H1 (cell line): Measurements from ENCODE around the gene CIPC. TPM values are rescaled to one million over a fixed set of nuclear protein-coding genes. Genes with fewer than 3 reads are reported as not detected.

Source experiments
- EZH2 ChIP-seq: fragments of 200-600 bp; sonication (generic); IDR thresholded peaks from 2 replicates; pipeline ENCODE4 v1.7.1; 2012; ENCODE audit warnings: low read depth, mild to moderate bottlenecking, moderate library complexity, low read length, inconsistent platforms; ENCODE audit not compliant: severe bottlenecking
- GABPA ChIP-seq: IDR thresholded peaks from 2 replicates; pipeline ENCODE4 v1.6.1; 2011; ENCODE audit warnings: mild to moderate bottlenecking, low read length, moderate library complexity, borderline replicate concordance; ENCODE audit not compliant: insufficient read depth
- HDAC6 ChIP-seq: IDR thresholded peaks from one replicate; pipeline ENCODE4 v1.7.1; 2012; ENCODE audit warnings: low read depth, mild to moderate bottlenecking, inconsistent platforms, low read length, moderate library complexity
- RNF2 ChIP-seq: fragments of 200-900, 300-1000 bp; sonication (generic); IDR thresholded peaks from 2 replicates; pipeline ENCODE4 v1.7.1; 2016; ENCODE audit warnings: borderline replicate concordance, low read depth, mild to moderate bottlenecking, antibody characterized with exemption, low read length; ENCODE audit not compliant: poor library complexity, severe bottlenecking; ENCODE audit errors: missing control alignments
- SUZ12 ChIP-seq: fragments of 200-600 bp; sonication (generic); IDR thresholded peaks from 2 replicates; pipeline ENCODE4 v1.6.1; 2012; ENCODE audit warnings: mild to moderate bottlenecking, inconsistent platforms, low read length, moderate library complexity, mixed read lengths
- polyA plus RNA-seq, 7 experiments: library from polyadenylated mRNA; depleted of rRNA in 3 of 7; stranded (reverse) in 5 of 7; unstranded in 2 of 7; fragments of >200 nt in 5 of 7; fragments of 200-250 nt in 2 of 7; gene quantifications; 1 replicate in 5 of 7; 2 replicates in 1 of 7; 4 replicates in 1 of 7; pipeline versions ENCODE4 v1.2.1 to v1.2.3, GENCODE V29; 2011 to 2013; ENCODE audit warnings: missing spikeins in 2 of 7, mixed read lengths in 2 of 7
- total RNA-seq: library from RNA; stranded (reverse); fragmentation: NEBNext Ultra II Directional; extraction: Animal tissue kit (Norgen Biotek cat#: 25700); gene quantifications from 2 replicates; pipeline ENCODE4 v1.2.1, GENCODE V29; 2021
- TF ChIP-seq, protein P1 (sequence below): IDR thresholded peaks from 2 replicates; pipeline ENCODE4 v1.6.1; 2012; ENCODE audit warnings: low read length, inconsistent platforms

The CIPC gene
- total and polyA plus RNA-seq, 2 of the 8 experiments (the other 6 are each of a cell fraction or from before 2014, with no cell fraction given) = 13.9 to 32.7 TPM

DNA sequence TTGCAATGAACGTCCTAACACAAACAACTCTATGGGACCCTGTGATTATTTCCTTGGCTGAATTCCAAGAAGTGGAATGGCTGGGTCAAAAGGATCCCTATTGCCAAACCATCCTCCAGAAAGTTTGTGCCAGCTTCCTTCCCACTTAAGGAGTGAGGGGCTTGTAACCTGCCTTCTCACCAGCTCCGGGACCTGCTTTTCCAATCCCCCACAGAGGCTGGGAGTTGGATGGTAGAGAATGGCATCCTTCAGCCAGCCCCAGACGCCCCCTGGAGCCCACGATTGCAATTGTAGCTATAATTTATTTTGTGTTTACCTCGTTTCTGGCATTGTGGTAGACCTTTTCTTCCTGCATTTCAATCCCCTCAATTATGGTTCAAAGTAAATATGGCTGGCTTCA is 53.2 kb downstream of the CIPC start (continued):
- no peak for TF ChIP-seq SUZ12
- no peak for TF ChIP-seq RNF2
- TF ChIP-seq EZH2 = no peak
- TF ChIP-seq HDAC6 = no peak
- TF ChIP-seq, protein P1, sequence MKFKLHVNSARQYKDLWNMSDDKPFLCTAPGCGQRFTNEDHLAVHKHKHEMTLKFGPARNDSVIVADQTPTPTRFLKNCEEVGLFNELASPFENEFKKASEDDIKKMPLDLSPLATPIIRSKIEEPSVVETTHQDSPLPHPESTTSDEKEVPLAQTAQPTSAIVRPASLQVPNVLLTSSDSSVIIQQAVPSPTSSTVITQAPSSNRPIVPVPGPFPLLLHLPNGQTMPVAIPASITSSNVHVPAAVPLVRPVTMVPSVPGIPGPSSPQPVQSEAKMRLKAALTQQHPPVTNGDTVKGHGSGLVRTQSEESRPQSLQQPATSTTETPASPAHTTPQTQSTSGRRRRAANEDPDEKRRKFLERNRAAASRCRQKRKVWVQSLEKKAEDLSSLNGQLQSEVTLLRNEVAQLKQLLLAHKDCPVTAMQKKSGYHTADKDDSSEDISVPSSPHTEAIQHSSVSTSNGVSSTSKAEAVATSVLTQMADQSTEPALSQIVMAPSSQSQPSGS = no peak
- TF ChIP-seq GABPA = no peak
